OCI-LY3 (cell line): ENCODE data around the gene ZBTB3.

ENCODE experiments used
- EZH2phosphoT487 ChIP-seq: fragments of 200-600 bp; shearing (Covaris generic); IDR thresholded peaks from 2 replicates; pipeline ENCODE4 v1.6.1; 2018; ENCODE audit warnings: antibody characterized with exemption, mixed run types, low read depth
- TF ChIP-seq, protein P1 (sequence below): fragments of 200-600, 300-600 bp; sonication (generic); IDR thresholded peaks from 2 replicates; pipeline ENCODE4 v1.5.1; 2014; ENCODE audit warnings: antibody characterized with exemption, low read length, low read depth

DNA sequence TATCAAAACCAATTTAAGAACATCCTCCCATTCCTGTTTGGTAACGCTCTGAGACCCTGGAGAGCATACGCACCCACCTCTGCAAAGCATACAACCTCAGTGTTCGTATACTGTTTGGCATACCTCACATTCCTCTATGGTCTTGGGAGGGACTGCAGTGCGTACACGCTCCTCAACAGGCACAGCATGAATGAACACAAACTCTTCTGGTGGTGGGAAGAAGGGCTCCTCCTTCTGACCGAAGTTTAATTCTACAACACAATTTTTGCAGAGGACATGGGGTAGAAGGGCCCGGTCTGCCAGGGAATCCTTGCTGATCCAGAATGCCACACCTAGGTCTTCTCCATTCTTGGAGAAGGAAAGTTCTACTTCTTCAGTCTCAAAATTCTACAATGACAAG is 32.0 kb downstream of the ZBTB3 start:
- TF ChIP-seq, protein P1, sequence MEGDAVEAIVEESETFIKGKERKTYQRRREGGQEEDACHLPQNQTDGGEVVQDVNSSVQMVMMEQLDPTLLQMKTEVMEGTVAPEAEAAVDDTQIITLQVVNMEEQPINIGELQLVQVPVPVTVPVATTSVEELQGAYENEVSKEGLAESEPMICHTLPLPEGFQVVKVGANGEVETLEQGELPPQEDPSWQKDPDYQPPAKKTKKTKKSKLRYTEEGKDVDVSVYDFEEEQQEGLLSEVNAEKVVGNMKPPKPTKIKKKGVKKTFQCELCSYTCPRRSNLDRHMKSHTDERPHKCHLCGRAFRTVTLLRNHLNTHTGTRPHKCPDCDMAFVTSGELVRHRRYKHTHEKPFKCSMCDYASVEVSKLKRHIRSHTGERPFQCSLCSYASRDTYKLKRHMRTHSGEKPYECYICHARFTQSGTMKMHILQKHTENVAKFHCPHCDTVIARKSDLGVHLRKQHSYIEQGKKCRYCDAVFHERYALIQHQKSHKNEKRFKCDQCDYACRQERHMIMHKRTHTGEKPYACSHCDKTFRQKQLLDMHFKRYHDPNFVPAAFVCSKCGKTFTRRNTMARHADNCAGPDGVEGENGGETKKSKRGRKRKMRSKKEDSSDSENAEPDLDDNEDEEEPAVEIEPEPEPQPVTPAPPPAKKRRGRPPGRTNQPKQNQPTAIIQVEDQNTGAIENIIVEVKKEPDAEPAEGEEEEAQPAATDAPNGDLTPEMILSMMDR, result peak; percentile 4; the same call in 1 of the 2 replicates
- no peak for TF ChIP-seq EZH2phosphoT487
